Ishikawa (cell line): Measurements from ENCODE around the gene SPRR2D.

Experiments
- EGR1 ChIP-seq: IDR thresholded peaks from 2 replicates; pipeline ENCODE4 v1.6.1; 2012
- FOXM1 ChIP-seq: IDR thresholded peaks from 2 replicates; pipeline ENCODE4 v1.6.1; 2012; ENCODE audit warnings: low read depth, borderline replicate concordance
- TCF12 ChIP-seq: IDR thresholded peaks from 2 replicates; pipeline ENCODE4 v1.6.1; 2012; ENCODE audit warnings: low read depth
- ZBTB7A ChIP-seq: IDR thresholded peaks from 2 replicates; pipeline ENCODE4 v1.6.1; 2012; ENCODE audit warnings: low read depth
- TF ChIP-seq, protein P1 (sequence below): IDR thresholded peaks from 2 replicates; pipeline ENCODE4 v1.6.1; 2012

DNA sequence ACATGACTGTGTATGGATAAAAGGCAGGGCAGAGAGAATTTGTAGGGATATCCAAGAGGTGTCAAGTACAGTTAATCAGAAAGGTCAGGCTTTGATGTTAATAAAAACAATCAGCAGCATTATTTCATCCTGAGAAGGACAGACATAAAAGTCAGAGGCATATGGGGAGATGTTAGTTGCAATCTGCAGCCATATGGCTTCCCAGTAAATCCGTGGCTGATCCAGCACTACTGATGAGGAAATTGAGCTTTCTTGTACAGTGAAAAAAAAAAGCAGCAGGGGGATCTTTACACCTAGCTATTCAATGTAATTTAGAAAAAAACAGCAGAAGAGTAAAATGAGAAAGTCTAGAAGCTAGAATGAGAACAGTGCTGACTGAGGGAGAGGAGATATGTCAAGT lies 12.2 kb downstream of the SPRR2D start:
- TF ChIP-seq, protein P1, sequence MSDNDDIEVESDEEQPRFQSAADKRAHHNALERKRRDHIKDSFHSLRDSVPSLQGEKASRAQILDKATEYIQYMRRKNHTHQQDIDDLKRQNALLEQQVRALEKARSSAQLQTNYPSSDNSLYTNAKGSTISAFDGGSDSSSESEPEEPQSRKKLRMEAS = no peak
- no peak for TF ChIP-seq ZBTB7A
- no peak for TF ChIP-seq EGR1
- no peak for TF ChIP-seq FOXM1
- no peak for TF ChIP-seq TCF12
